Osteoblast (primary cell): Measurements from ENCODE around the gene ZNF275. TPM values are rescaled to one million over a fixed set of nuclear protein-coding genes. Genes with fewer than 3 reads are reported as not detected.

Source experiments
- DNase-seq: peaks from one replicate; pipeline ENCODE4 v3.0.0; 2011; ENCODE audit warnings: low spot score, mixed read lengths; ENCODE audit not compliant: insufficient read length; ENCODE audit errors: missing footprints
- H2AFZ ChIP-seq: 2 replicates; pipeline ENCODE4 v1.6.0; 2011; ENCODE audit warnings: mild to moderate bottlenecking, low read length
- H3K27ac ChIP-seq: 2 replicates; pipeline ENCODE4 v1.5.1; 2011; ENCODE audit warnings: mild to moderate bottlenecking, low read depth, low read length, moderate library complexity
- H3K27me3 ChIP-seq: 2 replicates; pipeline ENCODE4 v1.6.0; 2012; ENCODE audit warnings: mild to moderate bottlenecking, control low read depth, inconsistent platforms, low read length, moderate library complexity; ENCODE audit not compliant: insufficient read depth
- H3K36me3 ChIP-seq: 2 replicates; pipeline ENCODE4 v1.5.1; 2011; ENCODE audit warnings: mild to moderate bottlenecking, low read length, control low read depth, moderate library complexity; ENCODE audit not compliant: insufficient read depth
- H3K4me1 ChIP-seq: 2 replicates; pipeline ENCODE4 v1.5.1; 2011; ENCODE audit warnings: mild to moderate bottlenecking, low read length, control low read depth, moderate library complexity; ENCODE audit not compliant: insufficient read depth
- H3K4me2 ChIP-seq: 2 replicates; pipeline ENCODE4 v1.6.0; 2011; ENCODE audit warnings: mild to moderate bottlenecking, low read length; ENCODE audit not compliant: insufficient read depth
- H3K4me3 ChIP-seq: fragments of 200-600 bp; sonication (generic); 3 replicates; pipeline ENCODE4 v1.5.1; 2012; ENCODE audit warnings: mild to moderate bottlenecking, low read length, inconsistent platforms; ENCODE audit not compliant: insufficient read depth
- H3K79me2 ChIP-seq: 2 replicates; pipeline ENCODE4 v1.6.0; 2012; ENCODE audit warnings: mild to moderate bottlenecking, low read length, control low read depth, inconsistent platforms; ENCODE audit not compliant: insufficient read depth
- H3K9me3 ChIP-seq: 2 replicates; pipeline ENCODE4 v1.5.1; 2011; ENCODE audit warnings: low read depth, low read length, control low read depth
- H4K20me1 ChIP-seq: 2 replicates; pipeline ENCODE4 v1.6.0; 2012; ENCODE audit warnings: mild to moderate bottlenecking, low read length, control low read depth; ENCODE audit not compliant: insufficient read depth
- CTCF ChIP-seq: IDR thresholded peaks from 2 replicates; pipeline ENCODE4 v1.5.1; 2011; ENCODE audit warnings: mild to moderate bottlenecking, low read depth, low read length, moderate library complexity; ENCODE audit errors: extremely low read depth
- total RNA-seq: library from RNA; depleted of rRNA; stranded (reverse); fragments of >200 nt; gene quantifications from 2 replicates; pipeline ENCODE4 v1.2.3, GENCODE V29; 2012

The ZNF275 gene
- total RNA-seq, 1 donor = 11.2 TPM

GRCh38 chrX:153394612-153395011, 60.7 kb downstream of the ZNF275 start:
- no peak overlapping the region for H3K4me3 ChIP-seq
- DNase-seq = peak; percentile 56
- no peak overlapping the region for H2AFZ ChIP-seq
- H3K36me3 ChIP-seq = no peaks in the 10 kb centered on the region
- H4K20me1 ChIP-seq = no peaks in the 10 kb centered on the region
- no peaks in the 10 kb centered on the region for H3K79me2 ChIP-seq
- TF ChIP-seq CTCF = no peak
- no peaks in the 10 kb centered on the region for H3K9me3 ChIP-seq
- no peaks in the 10 kb centered on the region for H3K27me3 ChIP-seq
- no peaks in the 10 kb centered on the region for H3K4me1 ChIP-seq
- no peak overlapping the region for H3K4me2 ChIP-seq
- H3K27ac ChIP-seq = no peak overlapping the region

GRCh38 chrX:153395613-153396319, 61.8 kb downstream of the ZNF275 start:
- Histone ChIP-seq H3K4me1 (no peaks in the 10 kb centered on the region), H3K9me3 (no peaks in the 10 kb centered on the region), H3K27me3 (no peaks in the 10 kb centered on the region), H3K36me3 (no peaks in the 10 kb centered on the region), H3K4me3 (no peak overlapping the region), H3K79me2 (no peaks in the 10 kb centered on the region), H2AFZ (no peak overlapping the region), H3K4me2 (no peak overlapping the region), H4K20me1 (no peaks in the 10 kb centered on the region), H3K27ac (no peak overlapping the region)
- peak; percentile 63 for DNase-seq
- no peak for TF ChIP-seq CTCF

GRCh38 chrX:153396320-153397195, 62.6 kb downstream of the ZNF275 start:
- no peak overlapping the region for H2AFZ ChIP-seq
- H4K20me1 ChIP-seq = no peaks in the 10 kb centered on the region
- H3K4me2 ChIP-seq = no peak overlapping the region
- H3K79me2 ChIP-seq = no peaks in the 10 kb centered on the region
- no peaks in the 10 kb centered on the region for H3K27me3 ChIP-seq
- H3K4me3 ChIP-seq = no peak overlapping the region
- no peak for TF ChIP-seq CTCF
- peak; percentile 77 for DNase-seq
- no peaks in the 10 kb centered on the region for H3K36me3 ChIP-seq
- H3K9me3 ChIP-seq = no peaks in the 10 kb centered on the region
- H3K27ac ChIP-seq = no peak overlapping the region
- H3K4me1 ChIP-seq = no peaks in the 10 kb centered on the region

GRCh38 chrX:153397256-153397960, 63.5 kb downstream of the ZNF275 start:
- no peak for TF ChIP-seq CTCF
- H3K27me3 ChIP-seq = no peaks in the 10 kb centered on the region
- no peaks in the 10 kb centered on the region for H3K4me1 ChIP-seq

More at GRCh38 chrX:153397256-153397960, 63.5 kb downstream of the ZNF275 start:
- H3K4me2 ChIP-seq = no peak overlapping the region
- DNase-seq = peak; percentile 63
- no peaks in the 10 kb centered on the region for H3K36me3 ChIP-seq
- no peak overlapping the region for H3K27ac ChIP-seq
- no peaks in the 10 kb centered on the region for H3K9me3 ChIP-seq
- H4K20me1 ChIP-seq = no peaks in the 10 kb centered on the region
- H3K79me2 ChIP-seq = no peaks in the 10 kb centered on the region
- no peak overlapping the region for H2AFZ ChIP-seq
- no peak overlapping the region for H3K4me3 ChIP-seq
